Measurements from ENCODE around the gene SREBF1. TPM values are rescaled to one million over a fixed set of nuclear protein-coding genes. Genes with fewer than 3 reads are reported as not detected.
A peak's percentile ranks its signal among the peaks of the same experiment; 100 is the strongest.

Gene SREBF1
- polyA plus RNA-seq, 3 donors: 38.3 to 60.7 (median 43.5) TPM

- DNase-seq: no peak
Measured at GRCh38 chr17:17843096-17843495, 6.3 kb upstream of the SREBF1 start.

- no peak for DNase-seq
Measured at GRCh38 chr17:17842111-17842876, 5.5 kb upstream of the SREBF1 start.

- no peak for DNase-seq
Measured at GRCh38 chr17:17841601-17842025, 4.8 kb upstream of the SREBF1 start.

GRCh38 chr17:17840751-17841591, 4.2 kb upstream of the SREBF1 start:
- no peak for DNase-seq

- peak; percentile 74 for DNase-seq
Measured at GRCh38 chr17:17839791-17840707, 3.3 kb upstream of the SREBF1 start.

GRCh38 chr17:17837966-17838962, 1.5 kb upstream of the SREBF1 start:
- DNase-seq: peak; percentile 57

GRCh38 chr17:17837380-17837821, 615 bp upstream of the SREBF1 start:
- DNase-seq: no peak

GRCh38 chr17:17836250-17836817, 452 bp downstream of the SREBF1 start:
- peak; percentile 96 for DNase-seq

- DNase-seq: no peak
Measured at GRCh38 chr17:17835415-17836249, 1.2 kb downstream of the SREBF1 start.

GRCh38 chr17:17834974-17835373, 1.8 kb downstream of the SREBF1 start:
- DNase-seq: no peak

GRCh38 chr17:17833658-17834357, 3.0 kb downstream of the SREBF1 start:
- DNase-seq: no peak

GRCh38 chr17:17832032-17832363, 4.8 kb downstream of the SREBF1 start:
- DNase-seq: no peak

- no peak for DNase-seq
Measured at GRCh38 chr17:17831208-17832031, 5.4 kb downstream of the SREBF1 start.

GRCh38 chr17:17830740-17831207, 6.0 kb downstream of the SREBF1 start:
- no peak for DNase-seq

GRCh38 chr17:17830269-17830567, 6.6 kb downstream of the SREBF1 start:
- DNase-seq: no peak

- no peak for DNase-seq
Measured at GRCh38 chr17:17827826-17828621, 8.8 kb downstream of the SREBF1 start.
